ENCODE data around the gene RIN1. TPM values are rescaled to one million over a fixed set of nuclear protein-coding genes. Genes with fewer than 3 reads are reported as not detected.

Gene RIN1
- total RNA-seq, 4 donors from 2014 or later, result 22.3 to 37.2 (median 27.6) TPM

DNA sequence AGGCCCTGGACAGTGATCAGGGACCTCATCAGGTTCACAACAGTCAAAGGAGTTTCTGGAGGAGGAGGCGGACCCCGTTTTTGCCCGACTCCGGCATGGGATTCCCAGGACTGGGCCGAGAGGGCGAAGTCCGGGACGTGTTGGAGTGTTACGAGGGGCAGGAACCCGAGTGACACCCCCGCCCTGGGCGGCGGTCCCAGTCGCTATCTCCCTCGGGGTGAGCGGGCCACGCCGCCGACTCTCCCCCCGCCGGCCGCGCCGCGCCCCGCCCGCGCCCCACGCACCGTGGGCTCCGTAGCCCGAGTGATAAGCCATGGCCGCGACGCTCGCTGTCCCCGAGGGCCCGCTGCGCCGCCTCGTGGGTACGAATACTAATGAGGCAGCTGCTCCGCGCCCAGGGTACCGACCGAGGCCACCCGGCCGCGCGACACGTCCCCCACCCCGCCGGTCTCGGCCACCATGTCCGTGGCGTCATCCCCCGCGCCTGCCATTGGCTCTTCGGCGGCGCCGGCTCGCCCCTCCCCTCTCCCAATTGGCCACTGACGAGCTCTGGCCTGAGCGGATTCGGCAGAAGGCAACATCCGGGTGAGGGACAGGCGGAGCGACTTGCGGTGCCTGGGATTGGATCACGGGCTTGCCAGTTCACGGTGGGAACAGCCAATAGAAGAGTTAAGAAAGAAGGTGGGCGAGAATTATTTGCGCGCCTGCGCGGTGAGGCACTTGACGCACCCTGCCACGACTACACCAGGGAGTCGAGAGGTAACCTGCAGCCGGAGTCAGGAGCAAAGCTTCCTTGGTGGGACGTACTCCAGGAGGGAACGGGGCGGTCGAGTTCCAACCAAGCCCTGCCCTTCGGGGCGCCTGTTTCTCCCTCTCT is 47.3 kb downstream of the RIN1 start, which contains the start of gene YIF1A:
Gene YIF1A, minus strand, starts transcription at position 473 of the 877 bp plus-strand sequence. Its CDS starts 158 bp downstream, at position 315.
- H3K4me1 ChIP-seq, result peaks cover 24 to 55% (median 26%) of the 10 kb centered on the region in 3 donors
- peak; percentile 96 for DNase-seq
- intact Hi-C loops (cut with DNase I), result loop anchor here (10.0 kb wide), 1 partner anchor 64 kb away; no protein-coding TSS in a partner anchor
- 0% methylated on average over 2 to 6 of the region's 87 CpGs for WGBS, 2 donors
- H3K27ac ChIP-seq, result peak within 1 kb of the TSS; percentile 91 to 99 (median 96)
- H3K36me3 ChIP-seq, result peaks cover 0 to 38% (median 3%) of the 10 kb centered on the region in 3 donors
- H3K9me3 ChIP-seq, result no peaks in the 10 kb centered on the region
- peak within 1 kb of the TSS; percentile 60 to 99 (median 82) for H3K4me3 ChIP-seq
- H3K27me3 ChIP-seq, result peaks cover 6 to 36% (median 10%) of the 10 kb centered on the region in 4 donors
- TF ChIP-seq, protein P1, sequence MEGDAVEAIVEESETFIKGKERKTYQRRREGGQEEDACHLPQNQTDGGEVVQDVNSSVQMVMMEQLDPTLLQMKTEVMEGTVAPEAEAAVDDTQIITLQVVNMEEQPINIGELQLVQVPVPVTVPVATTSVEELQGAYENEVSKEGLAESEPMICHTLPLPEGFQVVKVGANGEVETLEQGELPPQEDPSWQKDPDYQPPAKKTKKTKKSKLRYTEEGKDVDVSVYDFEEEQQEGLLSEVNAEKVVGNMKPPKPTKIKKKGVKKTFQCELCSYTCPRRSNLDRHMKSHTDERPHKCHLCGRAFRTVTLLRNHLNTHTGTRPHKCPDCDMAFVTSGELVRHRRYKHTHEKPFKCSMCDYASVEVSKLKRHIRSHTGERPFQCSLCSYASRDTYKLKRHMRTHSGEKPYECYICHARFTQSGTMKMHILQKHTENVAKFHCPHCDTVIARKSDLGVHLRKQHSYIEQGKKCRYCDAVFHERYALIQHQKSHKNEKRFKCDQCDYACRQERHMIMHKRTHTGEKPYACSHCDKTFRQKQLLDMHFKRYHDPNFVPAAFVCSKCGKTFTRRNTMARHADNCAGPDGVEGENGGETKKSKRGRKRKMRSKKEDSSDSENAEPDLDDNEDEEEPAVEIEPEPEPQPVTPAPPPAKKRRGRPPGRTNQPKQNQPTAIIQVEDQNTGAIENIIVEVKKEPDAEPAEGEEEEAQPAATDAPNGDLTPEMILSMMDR (IDR thresholded peaks at IDR 0.05), result peak in 1 of 6 experiments; percentile 9
- peak in 3 of 4 donors; percentile 91 to 95 (median 92) for TF ChIP-seq POLR2A (IDR thresholded peaks at IDR 0.05)

DNA sequence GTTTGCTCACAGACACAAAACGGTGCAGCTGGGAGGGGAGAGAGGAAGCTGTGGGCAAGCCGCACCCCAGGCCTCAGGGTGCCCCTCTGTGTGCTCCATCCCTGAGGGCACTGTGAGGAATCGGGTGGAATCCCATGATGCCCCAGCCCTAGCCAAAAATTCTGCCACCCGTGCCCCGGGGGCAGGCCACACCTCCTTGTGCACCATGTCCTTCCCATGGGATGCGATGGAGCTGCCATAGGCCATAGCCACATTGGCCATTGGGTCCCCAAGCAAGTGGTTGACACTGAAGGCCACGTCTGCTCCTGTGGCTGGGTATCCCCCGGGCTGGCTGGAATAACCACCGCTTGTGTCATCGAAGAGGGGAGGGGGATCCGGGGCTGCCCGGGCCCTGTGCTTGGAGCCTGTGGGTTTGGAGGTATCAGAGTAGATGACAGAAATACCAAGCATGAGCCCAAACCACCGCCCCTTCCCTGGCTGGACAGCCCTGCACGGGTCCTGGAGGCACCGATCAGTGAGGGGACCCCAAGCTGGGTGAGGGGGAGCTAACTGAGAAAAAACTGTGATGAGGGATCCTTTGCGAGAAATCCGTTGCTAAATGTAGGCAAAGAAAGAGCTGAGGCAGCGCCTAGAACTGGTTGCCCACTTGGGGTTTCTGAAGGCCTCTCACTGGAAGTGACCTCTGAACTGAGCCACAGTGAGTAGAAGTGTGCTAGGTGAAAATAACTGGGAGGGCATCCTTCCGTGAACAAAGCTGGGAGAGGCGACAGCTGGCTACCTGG is 48.2 kb downstream of the RIN1 start:
- Histone ChIP-seq H3K4me3 (peak overlapping the region; percentile 60 to 99 (median 82)), H3K27ac (peak overlapping the region; percentile 91 to 99 (median 96)), H3K36me3 (peaks cover 0 to 46% (median 3%) of the 10 kb centered on the region in 3 donors), H3K27me3 (peaks cover 6 to 28% (median 10%) of the 10 kb centered on the region in 4 donors), H3K9me3 (no peaks in the 10 kb centered on the region), H3K4me1 (peaks cover 24 to 55% (median 26%) of the 10 kb centered on the region in 3 donors)
- WGBS, 2 donors, result 19 to 29% methylated on average over 7 to 10 of the region's 20 CpGs
- no peak for TF ChIP-seq POLR2A (IDR thresholded peaks at IDR 0.05)
- TF ChIP-seq, protein P1 (IDR thresholded peaks at IDR 0.05), result no peak
- DNase-seq, result no peak
- intact Hi-C loops (cut with DNase I), result loop anchor here (10.0 kb wide), 1 partner anchor 63 kb away; no protein-coding TSS in a partner anchor

DNA sequence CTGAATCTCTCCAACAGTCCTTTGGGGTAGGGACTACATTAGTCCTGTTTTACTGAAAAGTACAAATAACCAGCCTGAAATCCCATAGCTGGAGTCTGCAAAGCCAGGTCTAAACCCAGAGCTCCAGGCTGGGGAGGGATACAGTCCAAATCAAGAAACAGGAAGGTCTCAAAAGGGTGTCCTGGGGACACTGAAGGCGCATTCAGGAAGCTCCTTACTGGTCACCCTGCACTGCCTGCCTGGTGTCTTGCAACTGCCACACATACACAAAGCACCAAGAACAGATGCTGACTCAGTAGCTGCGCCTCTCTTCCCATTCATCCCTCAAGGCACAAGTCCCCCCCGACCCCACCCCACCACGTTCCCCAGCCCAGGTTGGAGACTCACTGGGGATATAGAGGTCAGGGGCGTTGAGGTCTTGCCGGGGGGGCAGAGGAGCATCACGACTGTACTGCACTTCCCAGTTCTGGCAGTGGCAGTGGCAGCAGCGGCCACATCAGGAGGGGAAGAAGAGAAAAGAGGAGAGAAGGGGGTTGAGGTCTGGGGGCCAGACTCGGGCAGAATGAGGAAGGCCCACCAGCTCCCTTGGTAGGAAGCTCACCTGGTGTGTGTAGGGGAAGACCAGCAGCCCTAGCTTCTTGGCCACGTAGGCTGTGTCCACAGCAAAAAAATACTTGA is 48.9 kb downstream of the RIN1 start:
- no peak overlapping the region for H3K27ac ChIP-seq
- H3K4me1 ChIP-seq, result peaks cover 23 to 59% (median 29%) of the 10 kb centered on the region in 3 donors
- no peaks in the 10 kb centered on the region for H3K9me3 ChIP-seq
- peak overlapping the region in 1 of 4 donors; percentile 78 for H3K4me3 ChIP-seq
- 69 to 70% methylated on average over 6 to 8 of the region's 10 CpGs for WGBS, 2 donors
- H3K36me3 ChIP-seq, result peaks cover 0 to 47% (median 3%) of the 10 kb centered on the region in 3 donors
- no peak for DNase-seq
- intact Hi-C loops (cut with DNase I), result loop anchor here (10.0 kb wide), 1 partner anchor 63 kb away; no protein-coding TSS in a partner anchor
- TF ChIP-seq, protein P1 (IDR thresholded peaks at IDR 0.05), result no peak
- no peak for TF ChIP-seq POLR2A (IDR thresholded peaks at IDR 0.05)
- peaks cover 5 to 21% (median 5%) of the 10 kb centered on the region in 4 donors for H3K27me3 ChIP-seq

DNA sequence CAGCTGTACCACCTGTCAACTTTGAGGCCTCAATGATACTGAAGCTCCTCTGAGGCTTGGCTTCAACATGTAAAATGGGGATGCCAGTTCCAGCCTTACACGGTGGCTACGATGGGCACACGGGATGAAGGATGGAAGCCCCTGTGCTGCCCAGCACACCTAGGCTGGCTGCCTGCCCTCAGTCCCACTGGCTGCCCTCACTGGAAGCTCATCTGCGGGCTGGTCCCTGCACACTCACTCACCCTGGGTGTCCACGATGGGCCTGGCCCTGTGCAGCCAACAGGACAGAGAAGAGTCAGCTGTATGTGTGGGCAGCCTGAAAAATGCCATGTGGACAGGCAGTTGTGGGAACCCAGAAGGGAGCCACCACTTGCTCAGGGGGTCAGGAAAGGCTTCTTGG is 49.5 kb downstream of the RIN1 start:
- intact Hi-C loops (cut with DNase I), result loop anchor here (10.0 kb wide), 1 partner anchor 62 kb away; no protein-coding TSS in a partner anchor
- H3K9me3 ChIP-seq, result no peaks in the 10 kb centered on the region
- peaks cover 0 to 14% (median 0%) of the 10 kb centered on the region in 4 donors for H3K27me3 ChIP-seq
- peaks cover 0 to 47% (median 3%) of the 10 kb centered on the region in 3 donors for H3K36me3 ChIP-seq
- DNase-seq, result no peak
- H3K4me1 ChIP-seq, result peaks cover 18 to 58% (median 23%) of the 10 kb centered on the region in 3 donors
- H3K27ac ChIP-seq, result no peak overlapping the region
- no peak overlapping the region for H3K4me3 ChIP-seq
- TF ChIP-seq, protein P1 (IDR thresholded peaks at IDR 0.05), result no peak
- no peak for TF ChIP-seq POLR2A (IDR thresholded peaks at IDR 0.05)
- WGBS, 2 donors, result 92% methylated on average over 3 of the region's 5 CpGs; no CpG with 5 or more reads in 1 of the 2 donors
